HG02798 (cell line): Measurements from ENCODE around the gene ZNRD2.

Source experiments
- ATAC-seq: cut with Tn5 transposase; IDR thresholded peaks from one replicate; pipeline ENCODE4 v1.9.1; 2021; ENCODE audit warnings: mild to moderate bottlenecking; ENCODE audit not compliant: unreplicated experiment, poor library complexity

ZNRD2 gene

DNA sequence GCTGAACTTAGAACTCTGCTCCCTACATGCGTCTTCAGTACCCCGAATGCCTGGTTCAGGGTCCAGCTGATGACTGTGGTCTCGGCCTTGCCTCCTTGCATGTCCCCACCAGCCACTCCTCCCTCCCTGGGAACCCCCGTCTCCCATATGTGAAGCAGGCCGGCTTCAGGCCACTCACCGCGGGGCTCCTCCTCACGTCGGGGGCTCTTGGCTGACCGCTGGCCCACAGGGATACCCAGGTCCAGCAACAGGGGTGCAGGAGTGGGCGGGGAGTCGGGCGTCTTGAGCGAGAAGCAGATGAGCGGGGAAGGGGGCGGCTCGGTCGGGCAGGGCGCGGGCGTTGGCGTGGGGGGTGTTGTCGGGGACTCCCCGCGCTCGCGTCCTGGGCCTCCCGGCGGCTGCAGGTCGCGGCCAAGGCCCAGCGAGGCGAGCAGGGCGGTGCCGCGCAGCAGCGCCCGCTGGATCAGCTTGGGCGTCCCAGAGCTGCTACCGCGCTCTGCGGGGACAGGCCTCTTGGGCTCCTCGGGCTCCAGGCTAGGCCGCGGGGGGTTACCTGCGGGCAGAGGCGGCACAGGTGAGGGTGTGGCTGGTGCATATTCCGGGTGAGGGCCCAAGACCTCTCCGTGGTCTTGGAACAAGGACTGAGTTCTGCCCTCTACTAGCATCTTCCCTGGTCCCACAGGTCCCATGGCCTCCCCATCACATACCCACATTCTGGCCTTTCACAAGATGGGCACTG lies 29.1 kb downstream of the ZNRD2 start:
- no peak for ATAC-seq

DNA sequence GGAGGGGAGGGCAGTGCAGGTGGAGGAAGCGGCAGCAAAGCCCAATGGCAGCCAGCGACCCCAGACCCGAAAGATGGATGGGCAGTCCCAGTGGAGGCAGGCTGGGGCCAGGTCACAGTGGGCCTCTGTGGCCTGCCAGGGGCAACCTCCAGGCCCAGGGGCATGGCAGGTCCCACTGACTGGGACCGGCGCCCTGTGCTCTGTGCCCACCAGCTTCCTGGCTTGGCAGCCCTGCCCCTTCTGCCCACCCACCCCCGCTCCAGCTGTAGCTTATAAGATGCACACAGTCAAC lies 29.6 kb downstream of the ZNRD2 start:
- ATAC-seq = no peak

DNA sequence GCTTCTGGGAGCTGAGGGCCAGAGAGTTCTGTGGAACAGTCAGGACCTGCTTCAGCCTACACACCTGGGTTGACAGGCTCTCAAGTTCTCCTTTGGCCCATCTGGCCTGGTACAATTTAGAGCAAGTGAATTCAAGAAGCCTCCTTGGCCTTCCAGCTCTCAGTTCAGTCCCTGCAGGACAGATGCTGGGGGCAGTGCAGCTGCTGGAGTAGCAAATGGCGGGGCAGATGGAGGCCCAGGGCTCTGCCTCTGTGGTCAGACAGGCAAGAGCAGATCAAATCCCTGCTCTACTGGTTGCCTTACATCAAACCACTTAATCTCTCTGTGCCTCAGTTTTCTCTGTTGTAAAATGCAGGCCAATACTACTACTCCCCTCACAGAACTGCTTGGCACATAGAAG lies 34.0 kb downstream of the ZNRD2 start:
- ATAC-seq = no peak

DNA sequence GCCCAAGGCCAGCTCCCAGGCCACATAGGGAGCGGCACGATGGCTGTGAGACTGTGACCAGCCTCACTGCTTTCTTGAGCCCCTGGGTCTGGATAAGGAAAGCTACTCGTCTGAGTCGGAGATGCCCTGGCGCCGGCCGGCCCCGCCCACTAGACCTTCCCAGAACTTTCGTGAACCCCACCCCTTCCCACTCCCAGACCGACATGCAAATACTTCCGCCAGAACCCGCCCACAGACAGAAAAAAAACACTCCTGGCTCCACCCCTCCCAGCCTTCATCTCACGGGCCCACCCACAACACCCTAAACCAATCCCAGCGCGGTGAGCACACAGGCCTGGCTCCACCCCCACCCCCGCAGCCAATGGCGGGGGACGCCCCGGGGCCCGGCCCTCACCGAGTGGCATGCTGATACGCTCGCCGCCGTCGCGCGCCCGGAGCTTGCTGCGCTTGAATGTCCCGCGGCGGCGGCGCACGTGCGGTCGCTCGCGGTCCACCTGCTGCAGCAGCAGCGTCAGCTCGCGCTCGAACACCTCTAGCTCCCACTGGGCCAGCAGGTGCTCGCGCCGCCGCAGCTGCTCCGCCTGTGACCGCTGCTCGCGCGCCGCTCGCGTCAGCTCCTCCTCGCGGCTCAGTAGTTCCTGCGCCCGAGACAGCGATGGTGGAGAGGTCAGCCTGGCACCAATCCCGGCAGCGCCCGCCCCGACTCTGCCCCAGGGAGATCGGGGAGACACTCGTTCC lies 36.8 kb downstream of the ZNRD2 start:
- ATAC-seq = no peak

DNA sequence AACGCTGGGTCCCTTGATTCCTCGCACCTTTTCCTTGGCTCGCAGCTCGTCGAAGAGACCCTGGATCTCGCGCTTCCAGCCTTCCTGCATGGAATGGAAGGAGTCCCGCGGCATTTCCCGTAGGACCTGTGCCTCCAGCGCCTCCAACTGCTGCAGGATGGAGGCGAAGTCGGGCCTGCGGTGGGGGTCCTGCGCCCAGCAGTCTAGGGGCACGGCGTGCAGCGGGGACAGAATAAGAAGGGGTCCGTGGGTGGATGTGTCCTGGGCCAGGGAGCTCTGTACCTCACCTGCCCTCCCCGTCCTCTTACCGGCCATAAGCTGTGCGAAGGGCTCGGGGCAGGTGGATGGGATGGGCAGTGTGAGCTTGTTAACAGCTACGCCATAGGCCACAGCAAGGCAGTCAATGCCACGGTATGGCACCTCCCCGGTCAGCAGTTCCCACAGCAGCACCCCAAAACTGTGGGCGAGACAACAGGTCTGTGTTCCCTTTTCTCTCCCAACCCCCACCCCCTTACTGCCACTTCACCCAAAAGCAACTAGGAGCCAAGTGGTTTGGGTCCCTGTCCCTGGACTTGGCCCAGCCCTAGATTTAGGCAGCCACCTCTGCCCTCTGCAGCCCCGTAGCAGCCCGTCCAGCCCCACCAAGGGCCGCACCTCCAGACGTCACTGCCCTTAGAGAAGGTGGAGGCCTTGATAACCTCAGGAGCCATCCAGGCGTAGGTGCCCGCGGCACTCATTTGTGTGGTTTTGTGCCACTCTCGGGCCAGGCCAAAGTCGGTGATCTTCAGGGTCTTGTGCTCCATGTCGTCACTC lies 37.5 kb downstream of the ZNRD2 start:
- no peak for ATAC-seq

DNA sequence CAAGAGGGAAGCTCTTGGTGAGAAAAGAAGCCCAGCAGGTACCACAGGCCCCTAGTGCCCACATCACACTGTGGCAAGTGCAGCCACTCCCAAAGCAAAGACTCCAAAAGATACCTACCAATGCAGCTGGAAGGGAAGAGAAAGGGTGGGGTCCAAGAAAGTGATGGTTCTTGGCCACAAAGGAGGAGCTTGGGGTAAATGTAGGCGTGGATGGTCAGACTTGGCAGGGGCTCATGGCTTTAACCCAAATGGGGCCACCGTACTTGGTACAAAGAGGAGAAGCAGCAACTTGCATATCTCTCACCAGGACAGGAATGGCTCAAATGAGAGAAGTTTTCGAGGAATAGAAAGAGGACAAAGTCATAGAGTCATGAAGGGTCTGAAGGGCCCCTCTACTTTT lies 39.0 kb downstream of the ZNRD2 start:
- no peak for ATAC-seq

DNA sequence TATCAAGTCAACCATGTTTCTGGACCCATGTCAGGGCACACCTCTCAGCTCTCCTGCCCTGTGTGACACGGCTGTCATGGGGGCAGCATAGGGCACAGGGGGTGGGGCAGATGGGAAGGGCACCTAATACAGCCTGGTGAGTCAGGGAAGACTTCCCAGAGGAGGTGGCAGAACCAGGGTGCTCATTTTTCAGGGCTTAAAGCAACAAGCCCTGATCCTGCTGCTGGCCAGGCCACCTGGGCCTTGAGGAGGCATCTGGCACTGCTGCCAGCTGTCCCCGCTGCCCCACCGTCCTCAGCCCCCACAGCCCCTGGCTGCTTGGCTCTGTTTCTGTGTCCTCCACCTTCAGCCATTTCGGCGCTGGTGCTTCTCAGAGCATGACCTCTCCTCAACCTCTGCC lies 39.4 kb downstream of the ZNRD2 start:
- no peak for ATAC-seq

DNA sequence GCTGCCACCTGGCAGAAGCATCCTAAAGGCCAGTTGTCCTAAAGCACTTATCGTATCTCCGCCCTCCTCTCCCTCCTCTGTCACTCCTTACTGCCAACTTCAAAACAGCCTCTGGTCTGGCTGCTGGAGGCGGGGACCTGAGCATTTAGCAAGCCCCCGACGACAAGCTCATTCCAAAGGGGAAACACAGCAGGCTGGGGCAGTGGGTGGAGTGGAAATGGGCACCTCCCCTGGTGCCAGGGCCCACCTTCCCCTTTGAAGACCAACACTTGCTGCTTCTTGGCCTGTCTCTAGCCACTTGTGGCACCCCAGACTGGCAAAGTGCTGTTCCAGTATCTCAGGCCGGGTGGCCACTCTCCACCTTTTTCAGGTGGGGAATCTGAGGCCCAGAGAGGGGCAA lies 40.1 kb downstream of the ZNRD2 start:
- no peak for ATAC-seq

DNA sequence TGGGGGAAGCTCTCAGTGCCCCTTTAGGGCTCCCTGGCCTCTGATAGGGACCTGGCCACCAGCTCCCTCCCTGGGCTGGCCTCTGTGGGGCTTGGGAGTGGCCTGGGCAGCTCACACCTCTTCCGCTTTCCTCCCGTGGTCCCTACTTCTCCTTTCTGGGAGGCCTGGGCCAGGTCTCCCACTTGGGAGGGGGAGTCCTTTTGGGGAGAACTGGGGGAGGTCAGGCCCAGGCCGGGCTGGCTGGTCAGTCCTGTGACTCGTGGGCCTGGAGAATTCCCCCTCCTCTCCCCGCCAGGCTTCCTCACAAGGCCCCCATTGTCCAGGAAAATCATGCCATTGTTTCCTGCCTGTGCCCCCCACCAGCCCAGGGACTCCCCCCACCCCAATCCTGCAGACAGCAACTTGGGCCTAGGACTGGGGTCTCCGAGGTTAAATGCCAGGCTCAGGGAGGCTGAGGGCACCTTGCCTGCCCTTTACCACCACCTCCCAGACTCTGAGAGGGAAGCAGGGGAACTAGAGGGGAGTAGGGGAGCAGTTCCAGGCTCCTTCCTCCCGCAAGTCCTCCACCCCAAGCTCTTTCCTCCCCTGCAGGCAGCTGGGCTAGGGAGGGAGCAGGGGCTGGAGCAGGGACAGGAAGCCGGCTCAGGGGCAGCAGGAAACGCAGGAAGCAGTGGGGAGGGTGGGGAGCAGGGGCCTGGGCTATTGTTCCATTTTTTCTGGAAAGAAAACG lies 40.9 kb downstream of the ZNRD2 start:
- no peak for ATAC-seq

DNA sequence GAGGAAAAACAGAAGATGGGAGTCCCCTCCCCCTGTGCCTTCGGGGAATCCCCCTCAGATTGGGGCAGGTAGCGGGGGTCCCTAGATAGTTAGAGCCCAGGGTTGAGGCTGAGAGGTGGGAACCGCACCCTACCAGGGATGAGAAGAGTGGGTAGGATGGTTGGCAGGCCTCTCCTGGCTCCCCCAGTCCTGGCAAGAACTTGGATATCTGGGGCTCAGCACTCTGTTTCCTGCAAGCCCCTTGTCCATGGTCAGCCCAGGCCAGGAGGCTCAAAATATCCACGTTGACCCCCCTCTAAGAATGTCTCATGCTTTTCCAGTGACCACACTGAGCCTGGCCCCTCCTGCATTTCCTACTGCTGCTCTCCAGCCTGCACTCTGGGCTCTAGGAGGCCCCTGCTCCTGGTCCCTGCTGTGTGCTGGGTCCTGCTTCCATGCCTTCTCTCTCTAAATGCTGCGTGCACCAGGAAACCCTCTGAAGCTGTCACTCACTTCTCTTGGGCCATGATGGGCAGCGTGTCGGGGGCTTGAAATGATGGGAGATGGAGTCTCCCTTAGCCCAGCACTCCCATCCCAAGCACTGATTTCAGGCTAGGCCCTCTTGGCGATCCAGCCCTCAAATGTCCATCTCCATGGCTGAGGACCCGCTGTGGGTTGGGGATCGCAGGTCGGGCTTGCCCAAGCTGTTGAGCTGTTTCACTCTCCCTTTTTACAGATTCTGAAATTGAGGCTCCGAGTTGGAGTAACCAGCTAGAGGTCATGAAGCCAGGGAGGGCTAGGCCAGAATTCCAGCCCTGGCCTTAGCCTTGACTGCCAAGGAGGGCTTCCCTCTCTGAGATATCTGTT lies 41.7 kb downstream of the ZNRD2 start:
- ATAC-seq = no peak

DNA sequence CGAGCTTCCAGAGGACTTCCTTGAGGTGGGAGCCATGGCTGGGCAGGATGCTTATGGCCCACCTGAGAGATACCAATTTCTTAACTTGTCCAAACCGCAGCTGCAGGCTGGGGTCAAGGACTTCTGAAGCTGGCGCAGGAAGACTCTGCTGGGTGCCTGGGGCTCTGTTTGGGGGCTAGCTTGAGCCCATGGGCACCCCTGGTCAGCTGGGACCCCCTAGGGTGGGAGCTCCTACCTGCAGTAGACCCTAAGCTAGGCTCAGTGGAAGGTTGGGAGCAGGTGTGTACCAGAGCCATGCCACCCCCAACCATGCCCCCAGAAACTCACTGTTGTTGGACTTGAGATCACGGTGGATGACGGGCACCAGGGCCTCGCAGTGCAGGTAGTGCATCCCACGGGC lies 42.4 kb downstream of the ZNRD2 start:
- no peak for ATAC-seq

DNA sequence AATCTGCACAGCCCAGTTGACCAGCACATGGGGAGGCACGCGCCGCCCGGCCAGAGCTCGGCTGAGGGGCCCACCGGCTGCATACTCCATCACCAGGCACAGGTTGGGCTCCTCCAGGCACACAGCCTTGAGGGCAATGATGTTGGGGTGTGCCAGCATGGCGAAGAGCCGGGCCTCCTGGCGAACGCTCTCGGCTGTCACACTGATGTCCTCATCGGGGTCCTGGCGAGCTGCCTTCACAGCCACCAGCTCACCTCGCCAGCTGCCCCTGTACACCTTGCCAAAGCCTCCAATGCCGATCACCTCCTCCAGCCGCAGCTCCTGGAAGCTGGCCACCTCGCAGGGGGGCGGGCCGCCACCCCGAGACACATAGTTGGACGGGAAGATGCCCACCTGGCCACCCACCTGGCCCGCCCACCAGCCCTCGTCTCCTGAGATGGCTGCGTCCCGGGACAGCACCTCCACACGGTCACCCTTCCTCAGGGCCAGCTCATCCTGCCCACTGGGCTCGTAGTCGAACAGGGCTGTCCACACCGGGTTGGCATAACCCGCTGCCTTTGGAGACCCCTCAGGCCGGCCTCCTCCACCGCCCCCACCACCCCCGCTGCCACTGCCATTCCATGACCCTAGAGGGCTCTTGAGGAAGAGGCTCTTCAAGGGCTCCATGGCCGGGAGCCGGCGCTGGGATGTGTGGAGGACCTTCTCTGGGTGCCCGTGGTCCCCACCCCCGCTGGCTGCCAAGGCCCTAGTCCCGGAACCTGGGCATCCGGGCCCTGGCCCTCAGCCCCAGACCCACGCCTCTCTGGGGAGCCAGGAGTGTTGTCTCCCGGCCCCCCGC lies 43.0 kb downstream of the ZNRD2 start:
- no peak for ATAC-seq

DNA sequence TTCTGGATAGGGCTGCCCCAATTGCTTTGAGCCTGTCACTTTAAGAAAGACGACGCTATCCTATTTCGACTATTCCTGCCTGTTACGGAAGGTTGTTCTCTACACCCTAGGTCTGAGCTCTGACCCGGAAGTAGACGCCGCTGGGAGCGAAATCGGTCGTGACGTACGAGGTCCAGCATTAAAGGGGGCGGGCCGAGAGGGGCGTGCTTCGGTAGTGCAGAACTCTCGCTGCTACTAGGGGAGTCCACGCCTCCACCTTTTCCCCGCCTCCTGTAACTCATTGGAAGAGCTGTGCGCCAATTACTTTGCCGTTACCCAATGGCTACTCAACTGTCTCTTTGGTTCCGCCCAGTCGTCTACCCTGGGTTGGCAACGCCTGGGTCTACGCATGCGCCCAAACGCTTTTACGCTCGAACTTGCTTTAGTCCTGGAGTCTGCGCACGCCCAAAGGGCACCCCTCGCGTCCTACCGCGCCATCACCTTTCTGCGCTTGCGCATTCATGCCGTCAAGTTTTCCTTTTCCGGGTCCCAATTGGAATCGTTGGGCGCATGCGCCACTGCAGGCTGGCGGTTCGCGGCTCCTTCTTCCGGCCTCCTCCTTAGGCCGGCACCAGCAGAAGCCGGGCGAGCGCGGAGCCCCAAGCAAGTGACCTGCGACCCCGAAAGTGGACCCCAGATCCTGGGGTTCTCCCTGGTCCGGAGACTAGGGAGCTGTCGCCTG lies 45.1 kb downstream of the ZNRD2 start, which contains the start of gene PCNX3:
Gene PCNX3 (plus strand): TSS at position 548 of the 721 bp plus-strand sequence. CDS start 536 bp downstream, outside the sequence.
- ATAC-seq = peak; percentile 82

DNA sequence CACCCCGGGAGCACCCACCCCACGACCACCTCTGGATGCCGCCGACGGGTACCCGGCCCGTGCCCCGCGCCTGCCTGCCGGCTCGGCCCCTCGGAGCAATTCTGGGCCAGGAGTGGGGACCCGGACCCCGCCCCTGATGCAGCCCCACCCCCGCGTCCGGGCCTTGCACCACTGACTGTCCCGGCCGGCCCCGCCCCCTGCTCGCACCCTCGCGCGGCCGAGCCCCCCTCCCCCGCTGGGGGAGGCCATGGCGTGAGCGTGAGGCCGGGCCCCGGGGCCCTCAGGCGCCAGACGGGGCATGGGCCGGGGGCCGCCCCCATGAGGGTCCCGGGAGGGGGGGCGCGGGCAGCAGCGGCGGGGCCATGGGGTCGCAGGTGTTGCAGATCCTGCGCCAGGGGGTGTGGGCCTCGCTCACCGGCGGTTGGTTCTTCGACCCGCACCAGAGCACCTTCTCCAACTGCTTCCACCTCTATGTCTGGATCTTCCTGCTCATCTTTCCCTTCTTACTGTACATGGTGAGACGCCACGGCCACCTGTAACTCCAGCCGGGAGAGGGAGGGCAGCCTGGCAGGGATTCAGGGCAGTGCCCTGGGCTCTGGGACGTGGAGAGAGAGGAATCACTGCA lies 45.8 kb downstream of the ZNRD2 start:
- no peak for ATAC-seq

DNA sequence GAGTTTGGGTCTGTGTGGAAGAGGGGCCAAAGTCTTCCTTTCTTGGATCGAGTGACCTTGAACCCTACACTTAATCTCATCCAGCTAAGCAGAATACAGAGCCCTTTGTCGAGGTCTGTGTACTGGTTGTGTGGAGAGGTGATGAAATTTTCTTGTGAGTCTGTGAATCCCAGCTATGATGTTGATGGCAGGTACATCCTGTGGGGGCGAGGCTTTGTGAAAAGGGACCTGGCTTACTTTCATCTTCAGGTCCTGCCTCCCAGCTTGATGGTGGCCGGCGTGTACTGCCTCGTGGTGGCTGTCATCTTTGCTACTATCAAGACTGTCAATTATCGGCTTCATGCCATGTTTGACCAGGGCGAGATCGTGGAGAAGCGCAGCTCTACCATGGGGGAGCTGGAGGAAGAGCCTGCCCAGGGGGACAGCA lies 46.3 kb downstream of the ZNRD2 start:
- ATAC-seq = no peak

DNA sequence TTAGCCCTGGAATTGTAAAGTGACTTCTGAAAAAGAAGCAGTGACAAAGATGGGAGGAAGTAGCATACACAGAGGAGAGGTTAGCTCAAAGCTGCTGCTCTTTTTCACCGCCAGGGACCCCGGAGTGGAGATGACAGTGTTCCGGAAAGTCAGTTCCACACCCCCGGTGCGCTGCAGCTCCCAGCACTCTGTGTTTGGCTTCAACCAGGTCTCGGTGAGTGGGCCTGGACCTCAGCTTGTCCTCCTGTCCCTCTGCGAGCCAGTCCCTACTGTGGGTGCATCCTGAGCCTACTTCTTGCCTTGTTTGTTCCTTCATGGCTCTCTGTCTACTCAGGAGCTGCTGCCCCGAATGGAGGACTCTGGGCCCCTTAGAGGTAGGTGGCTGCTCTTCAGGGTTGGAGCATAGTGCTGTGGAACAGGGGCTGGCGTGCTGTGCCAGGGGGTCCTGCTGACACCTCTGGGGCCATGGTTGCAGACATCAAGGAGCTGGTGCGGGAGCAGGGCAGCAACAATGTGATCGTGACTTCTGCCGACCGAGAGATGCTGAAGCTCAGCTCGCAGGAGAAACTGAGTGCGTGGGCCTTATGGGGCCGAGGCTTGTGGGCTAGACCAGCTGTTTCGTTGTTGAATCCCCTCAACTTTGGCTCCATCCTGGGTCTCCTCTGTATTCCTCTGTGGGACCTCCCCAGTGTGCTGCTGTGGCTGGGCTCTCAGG lies 47.0 kb downstream of the ZNRD2 start:
- ATAC-seq = no peak
